T1000 (cell line): Measurements from ENCODE around the gene ELMO1.

ENCODE experiments used
- DNase-seq: peaks from one replicate; lab custom pipeline; 2025; ENCODE audit warnings: mixed read lengths; lab: John Stamatoyannopoulos, UW

The ELMO1 gene

GRCh38 chr7:37368540-37368939 lies 80.1 kb downstream of the ELMO1 start:
- DNase-seq, result no peak

- no peak for DNase-seq
These were observed 81.7 kb downstream of the ELMO1 start for GRCh38 chr7:37367010-37367409.

- no peak for DNase-seq
These were observed 82.2 kb downstream of the ELMO1 start for GRCh38 chr7:37366445-37366844.

- DNase-seq, result no peak
These were observed 83.3 kb downstream of the ELMO1 start for GRCh38 chr7:37365405-37365804.

DNA sequence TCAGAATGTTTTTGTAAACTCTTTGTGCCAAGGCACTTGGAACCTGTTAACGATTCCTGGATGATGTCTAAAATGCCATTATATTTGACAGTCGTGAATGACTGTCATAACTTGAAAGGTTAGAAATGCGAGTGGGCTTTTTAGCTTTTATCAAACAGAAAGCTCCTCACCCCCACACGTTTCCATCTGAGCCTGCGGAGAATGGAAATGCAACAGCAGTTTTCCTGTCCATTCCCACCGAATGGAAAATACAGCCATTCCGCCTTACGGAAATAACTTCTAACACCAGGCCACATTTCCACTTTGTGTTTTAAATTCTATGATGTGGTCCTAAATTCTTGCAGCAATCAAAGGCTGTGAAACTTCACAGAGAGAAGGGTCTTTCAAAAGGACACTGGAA lies 83.8 kb downstream of the ELMO1 start:
- DNase-seq, result no peak

DNA sequence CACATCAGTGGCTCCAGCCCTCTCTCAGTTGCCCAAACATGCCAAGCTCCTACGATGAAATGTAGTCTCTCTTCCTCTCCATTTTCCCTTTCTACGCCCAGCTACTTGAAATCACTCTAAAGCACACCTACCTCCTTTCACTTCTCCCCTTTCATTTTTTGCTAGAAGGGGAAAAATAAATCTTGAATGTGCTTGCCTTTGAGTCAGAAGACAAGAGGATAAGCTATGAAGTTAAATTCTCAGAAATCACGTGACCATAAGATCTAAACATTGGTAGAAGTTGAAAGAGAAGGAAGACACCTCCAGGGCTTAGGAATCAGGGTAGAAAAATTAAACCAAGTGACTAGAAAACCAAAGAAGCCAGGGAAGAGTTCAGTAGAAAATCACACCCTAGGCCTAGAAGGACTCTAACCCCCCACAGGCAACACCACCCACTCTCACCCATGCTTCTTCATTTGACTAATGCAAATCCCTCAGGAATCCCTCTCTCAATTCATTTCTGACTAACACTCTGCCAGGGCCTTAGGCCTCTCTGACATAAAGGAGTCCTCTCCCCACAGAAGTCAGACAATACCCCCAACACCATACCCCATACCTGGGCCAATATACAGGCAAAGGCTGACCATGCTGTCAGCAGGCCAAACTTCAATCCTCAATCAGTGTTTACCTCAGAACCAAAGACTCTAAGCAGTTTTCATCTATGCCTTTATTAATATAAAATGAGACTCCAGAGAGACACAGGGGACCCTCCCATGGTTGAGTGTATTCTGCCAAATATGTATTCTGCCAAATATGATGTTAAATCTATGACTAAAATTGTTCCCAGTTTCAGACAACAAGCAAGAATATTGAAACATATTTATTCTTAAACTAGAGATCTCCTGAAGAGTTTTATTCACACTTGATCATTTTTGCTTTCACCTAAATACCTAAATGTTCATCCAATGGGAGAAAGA lies 84.8 kb downstream of the ELMO1 start:
- DNase-seq, result no peak

DNA sequence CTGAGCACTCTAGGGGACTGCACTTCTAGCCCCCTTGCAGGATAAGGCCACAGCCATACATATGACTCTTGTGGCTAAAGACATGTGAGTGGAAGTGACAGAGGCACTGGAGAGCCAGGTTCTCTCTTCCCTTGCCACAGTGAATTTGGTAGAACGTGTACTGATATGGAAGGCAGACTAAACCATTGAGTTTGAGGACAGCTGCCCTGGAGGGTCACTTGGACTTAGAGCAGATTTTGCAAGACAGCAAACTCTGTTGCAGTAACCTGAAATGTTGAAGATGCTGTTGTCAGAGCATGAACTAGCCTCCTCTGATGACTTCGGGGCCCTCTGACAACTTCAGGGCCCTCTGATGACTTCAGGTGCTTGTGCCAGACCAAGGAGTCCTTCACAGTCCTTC lies 85.9 kb downstream of the ELMO1 start:
- DNase-seq, result no peak

- DNase-seq, result no peak
These were observed 88.2 kb downstream of the ELMO1 start for GRCh38 chr7:37360484-37360883.

DNA sequence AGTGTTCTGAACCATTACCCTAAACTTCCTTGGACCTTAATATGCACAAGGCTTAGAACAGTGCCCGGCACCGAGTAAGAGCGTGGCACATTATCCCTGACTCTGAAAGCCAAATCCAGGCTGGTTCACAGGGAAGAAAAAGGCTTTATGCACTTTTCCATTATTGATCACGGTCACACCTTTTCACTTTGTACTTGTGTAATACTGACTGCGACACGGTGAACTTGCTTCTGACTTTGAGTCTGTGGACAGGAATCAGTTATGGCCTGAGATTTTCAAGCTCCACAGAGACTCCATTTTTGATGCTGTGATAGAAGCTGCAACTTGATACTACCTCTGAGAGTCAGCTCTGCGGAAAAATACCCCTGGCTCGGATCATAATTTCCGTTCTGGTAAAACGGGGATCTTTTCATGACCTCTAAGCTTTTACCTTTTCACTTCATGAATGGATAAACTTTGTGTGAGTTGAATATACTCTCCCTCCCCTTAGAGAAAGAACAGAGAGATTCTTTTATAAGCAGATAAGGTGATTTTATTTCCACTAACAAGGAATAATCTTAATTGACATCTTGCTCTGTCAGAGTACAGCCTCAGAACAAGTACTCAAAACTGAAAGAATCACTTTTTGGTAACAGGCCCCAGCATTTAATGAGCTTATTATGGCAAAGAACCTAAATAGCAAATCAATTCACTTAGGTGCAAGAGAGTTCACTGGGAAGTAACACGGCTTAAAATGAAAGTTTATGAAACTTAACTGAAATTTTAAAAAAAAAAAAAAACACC lies 88.8 kb downstream of the ELMO1 start:
- no peak for DNase-seq

GRCh38 chr7:37359180-37359579 lies 89.5 kb downstream of the ELMO1 start:
- no peak for DNase-seq

- no peak for DNase-seq
These were observed 91.0 kb downstream of the ELMO1 start for GRCh38 chr7:37357637-37357996.

GRCh38 chr7:37356911-37357636 lies 91.6 kb downstream of the ELMO1 start:
- DNase-seq, result no peak

DNA sequence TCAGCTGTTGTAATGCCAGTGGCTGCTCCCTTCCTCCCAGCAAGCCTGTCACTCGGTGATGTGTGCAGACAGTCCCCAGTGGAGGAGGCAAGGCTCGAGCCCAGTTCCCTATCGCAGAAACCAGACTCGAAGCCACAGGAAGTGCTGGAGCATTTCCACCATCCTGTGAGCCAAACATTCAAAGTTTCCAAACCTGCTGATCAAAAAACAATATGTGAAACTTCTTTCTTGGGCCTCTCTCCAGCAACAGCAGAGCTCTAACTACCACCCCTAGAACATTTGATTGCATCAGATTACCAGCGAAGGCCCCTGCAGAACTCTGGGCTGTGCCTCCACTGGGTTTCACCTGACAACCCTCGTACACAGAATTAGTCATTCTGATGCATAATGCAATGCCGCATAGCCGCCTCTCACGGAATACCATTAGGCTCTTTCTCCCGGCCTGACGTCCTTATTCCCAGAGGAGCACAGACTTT lies 94.0 kb downstream of the ELMO1 start:
- DNase-seq, result peak; percentile 70

GRCh38 chr7:37353949-37354655 lies 94.6 kb downstream of the ELMO1 start:
- DNase-seq, result no peak

GRCh38 chr7:37352974-37353948 lies 95.4 kb downstream of the ELMO1 start:
- no peak for DNase-seq

DNA sequence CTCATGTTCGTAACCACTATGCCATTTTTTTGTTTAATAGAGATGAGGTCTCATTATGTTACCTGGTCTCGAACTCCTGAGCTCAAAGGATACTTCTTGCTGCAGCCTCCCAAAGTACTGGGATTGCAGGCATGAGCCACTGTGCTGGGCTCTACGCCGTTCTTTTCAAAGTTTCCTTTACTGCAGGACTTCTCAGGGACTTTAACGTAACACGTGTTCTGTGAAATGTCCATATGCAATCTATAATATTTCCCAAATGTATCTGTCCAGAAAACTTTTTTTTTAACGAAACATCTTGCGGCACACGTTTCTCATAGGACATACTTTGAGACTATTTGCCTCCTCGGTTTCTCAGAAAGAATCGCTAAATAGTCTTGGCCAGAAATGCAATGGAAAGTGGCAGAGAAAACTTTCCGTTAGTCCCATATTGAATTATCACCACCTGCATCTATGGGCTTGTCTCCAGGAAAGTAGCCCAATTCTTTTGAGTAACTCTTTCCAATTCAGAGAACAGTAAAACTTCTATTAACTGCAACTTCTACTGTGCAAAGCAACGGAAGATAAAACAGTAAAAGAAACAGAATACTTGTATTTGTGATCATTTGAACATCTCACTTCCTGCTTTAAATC lies 96.3 kb downstream of the ELMO1 start:
- DNase-seq, result no peak

- no peak for DNase-seq
These were observed 96.9 kb downstream of the ELMO1 start for GRCh38 chr7:37351716-37352115.

- DNase-seq, result no peak
These were observed 98.6 kb downstream of the ELMO1 start for GRCh38 chr7:37349979-37350590.

DNA sequence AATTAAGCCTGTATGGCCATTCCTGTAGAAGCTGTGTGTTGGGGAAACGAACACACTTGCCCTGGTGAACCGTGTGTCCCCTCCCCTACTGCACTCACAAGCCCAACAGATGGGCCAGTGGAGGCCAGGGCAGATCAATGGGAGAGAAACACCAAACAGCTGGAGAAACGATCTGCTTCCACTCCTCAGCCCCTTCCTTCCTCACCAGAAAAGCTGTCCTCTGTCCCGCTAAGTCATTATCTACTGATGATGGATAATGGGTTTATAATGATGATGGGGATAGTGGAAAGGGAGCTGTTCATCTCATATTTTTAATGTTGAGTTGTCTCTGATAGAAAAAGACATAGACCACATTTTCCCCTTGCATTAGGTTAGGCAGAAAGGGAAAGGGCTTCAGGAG lies 99.7 kb downstream of the ELMO1 start:
- no peak for DNase-seq

- no peak for DNase-seq
These were observed 101.9 kb downstream of the ELMO1 start for GRCh38 chr7:37346761-37347160.
